Liver (tissue), 9 donors: ENCODE results near the gene SERPINA4. TPM values are rescaled to one million over a fixed set of nuclear protein-coding genes. Genes with fewer than 3 reads are reported as not detected.

Source experiments
- DNase-seq: peaks from one replicate; pipeline ENCODE4 v3.0.0-alpha.2; 2017; ENCODE audit warnings: low spot score
- H3K27ac ChIP-seq, 2 donors: one replicate each; pipeline ENCODE4 v1.7.0; 2013; ENCODE audit warnings: inconsistent platforms in 2 of 2, low read length in 2 of 2, control low read depth in 1 of 2, low read depth in 1 of 2, mild to moderate bottlenecking in 1 of 2
- H3K27me3 ChIP-seq, 4 donors: one replicate each; pipeline versions ENCODE4 v1.6.1 to v1.7.0; 2013; ENCODE audit warnings: low read length in 3 of 4, inconsistent platforms in 1 of 4, mild to moderate bottlenecking in 1 of 4, moderate library complexity in 1 of 4; ENCODE audit not compliant: control insufficient read depth in 4 of 4, insufficient read depth in 4 of 4
- H3K36me3 ChIP-seq, 4 donors: one replicate each; pipeline versions ENCODE4 v1.6.1 to v1.7.0; 2013; ENCODE audit warnings: low read length in 3 of 4, mild to moderate bottlenecking in 3 of 4, low read depth in 1 of 4, moderate library complexity in 1 of 4; ENCODE audit not compliant: control insufficient read depth in 4 of 4, insufficient read depth in 3 of 4
- H3K4me1 ChIP-seq, 4 donors: one replicate each; pipeline versions ENCODE4 v1.6.1 to v1.7.0; 2013; ENCODE audit warnings: low read length in 3 of 4, mild to moderate bottlenecking in 3 of 4, moderate library complexity in 1 of 4; ENCODE audit not compliant: control insufficient read depth in 4 of 4, insufficient read depth in 4 of 4
- H3K4me3 ChIP-seq, 3 donors: one replicate each; pipeline versions ENCODE4 v1.6.1 to v1.7.0; 2013; ENCODE audit warnings: low read length in 3 of 3, control low read depth in 1 of 3, low read depth in 1 of 3, mild to moderate bottlenecking in 1 of 3
- H3K9ac ChIP-seq, 2 donors: one replicate each; pipeline ENCODE4 v1.7.0; 2013; ENCODE audit warnings: low read length in 2 of 2, mild to moderate bottlenecking in 2 of 2, moderate library complexity in 2 of 2, control low read depth in 1 of 2, low read depth in 1 of 2
- H3K9me3 ChIP-seq, 4 donors: one replicate each; pipeline versions ENCODE4 v1.6.1 to v1.7.0; 2013; ENCODE audit warnings: low read length in 3 of 4; ENCODE audit not compliant: control insufficient read depth in 4 of 4
- CTCF ChIP-seq: fragments of 150-350 bp; IDR thresholded peaks from 2 replicates; pipeline ENCODE4 v1.5.1; 2017; ENCODE audit warnings: improper control_type of control experiment, low read depth, low read length; ENCODE audit not compliant: missing input control
- EGR1 ChIP-seq, 2 donors: IDR thresholded peaks; 2 replicates each; pipeline ENCODE4 v1.6.1; 2016 to 2018; ENCODE audit warnings: antibody characterized with exemption in 2 of 2, low read depth in 2 of 2
- FOXA1 ChIP-seq: IDR thresholded peaks from 2 replicates; pipeline ENCODE4 v1.6.1; 2016; ENCODE audit warnings: antibody characterized with exemption
- FOXA2 ChIP-seq: IDR thresholded peaks from 2 replicates; pipeline ENCODE4 v1.6.1; 2016; ENCODE audit warnings: antibody characterized with exemption
- HNF4A ChIP-seq, 2 donors: conservative IDR thresholded peaks; 2 replicates each; pipeline ENCODE4 v1.6.1; 2016; ENCODE audit warnings: antibody characterized with exemption in 2 of 2, mild to moderate bottlenecking in 2 of 2
- HNF4G ChIP-seq: IDR thresholded peaks from 2 replicates; pipeline ENCODE4 v1.6.1; 2016; ENCODE audit warnings: antibody characterized with exemption
- JUND ChIP-seq, 2 donors: IDR thresholded peaks; 2 replicates each; pipeline ENCODE4 v1.6.1; 2016; ENCODE audit warnings: antibody characterized with exemption in 2 of 2
- NR2F2 ChIP-seq: IDR thresholded peaks from 2 replicates; pipeline ENCODE4 v1.6.1; 2016; ENCODE audit warnings: antibody characterized with exemption
- RAD21 ChIP-seq, 2 donors: IDR thresholded peaks; 2 replicates each; pipeline ENCODE4 v1.6.1; 2016; ENCODE audit warnings: antibody characterized with exemption in 2 of 2, mild to moderate bottlenecking in 2 of 2
- REST ChIP-seq: IDR thresholded peaks from 2 replicates; pipeline ENCODE4 v1.6.1; 2016; ENCODE audit warnings: antibody characterized with exemption, mild to moderate bottlenecking
- RXRA ChIP-seq, 2 donors: IDR thresholded peaks; 2 replicates each; pipeline ENCODE4 v1.6.1; 2017 to 2018; ENCODE audit warnings: antibody characterized with exemption in 2 of 2, mild to moderate bottlenecking in 1 of 2
- TAF1 ChIP-seq: conservative IDR thresholded peaks from 2 replicates; pipeline ENCODE4 v1.6.1; 2016; ENCODE audit warnings: antibody characterized with exemption, mild to moderate bottlenecking
- YY1 ChIP-seq: IDR thresholded peaks from 2 replicates; pipeline ENCODE4 v1.6.1; 2016; ENCODE audit warnings: antibody characterized with exemption, mild to moderate bottlenecking
- WGBS: extraction: QIAGEN DNeasy Blood & Tissue Kit; methylation state at CpG from one replicate; pipeline ENCODE4 v1.1.7; 2013; 5-methylcytosine and 5-hydroxymethylcytosine counted together
- polyA plus RNA-seq, 2 donors: library from polyadenylated mRNA; stranded (reverse) in 1 of 2; unstranded in 1 of 2; fragments of 200-250 nt in 1 of 2; fragments of >200 nt in 1 of 2; fragmentation: Nextera tagmentation in 1 of 2; extraction: Ambion mirVana in 1 of 2; gene quantifications; one replicate each; pipeline versions ENCODE4 v1.2.1 to v1.2.3, GENCODE V29; 2013 to 2015
- total RNA-seq, 2 donors: library from RNA; depleted of rRNA; stranded (reverse); fragments of >200 nt; gene quantifications; one replicate each; pipeline ENCODE4 v1.2.3, GENCODE V29; 2014
- TF ChIP-seq, protein P1 (sequence below): IDR thresholded peaks from 2 replicates; pipeline ENCODE4 v1.6.1; 2016; ENCODE audit warnings: antibody characterized with exemption
- TF ChIP-seq, protein P2 (sequence below): IDR thresholded peaks from 2 replicates; pipeline ENCODE4 v1.6.1; 2016; ENCODE audit warnings: antibody characterized with exemption
- TF ChIP-seq, protein P3 (sequence below): IDR thresholded peaks from 2 replicates; pipeline ENCODE4 v1.6.1; 2016; ENCODE audit warnings: antibody characterized with exemption
- donor health status: healthy.
- donor health status: healthy.
- donor health status: healthy.
- donor health status: healthy.
- donor health status: healthy.

SERPINA4 gene
- total and polyA plus RNA-seq, 4 donors: 50.5 to 150 (median 74.0) TPM

DNA sequence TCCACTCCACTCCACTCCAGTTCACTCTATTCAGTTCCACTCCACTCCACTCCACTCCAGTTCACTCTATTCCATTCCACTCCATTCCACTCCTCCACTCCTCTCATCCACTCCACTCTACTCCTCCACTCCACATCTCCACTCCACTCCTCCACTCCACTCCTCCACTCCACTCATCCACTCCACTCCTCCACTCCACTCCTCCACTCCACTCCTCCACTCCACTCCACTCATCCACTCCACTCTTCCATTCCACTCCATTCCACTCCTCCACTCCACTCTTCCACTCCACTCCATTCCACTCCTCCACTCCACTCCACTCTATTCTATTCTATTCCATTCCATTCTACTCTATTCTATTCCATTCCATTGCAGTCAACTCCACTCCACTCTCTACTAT lies 29.8 kb downstream of the SERPINA4 start:
- Histone ChIP-seq H3K36me3 (peaks cover 6 to 35% (median 23%) of the 10 kb centered on the region in 4 donors), H3K9ac (no peak overlapping the region), H3K9me3 (no peaks in the 10 kb centered on the region), H3K4me3 (no peak overlapping the region), H3K4me1 (peaks cover 10 to 80% (median 63%) of the 10 kb centered on the region in 4 donors), H3K27me3 (no peaks in the 10 kb centered on the region), H3K27ac (no peak overlapping the region)
- DNase-seq: no peak
- no peak for TF ChIP-seq YY1
- TF ChIP-seq HNF4A (conservative IDR thresholded peaks at IDR 0.05): no peak
- no peak for TF ChIP-seq RAD21 (IDR thresholded peaks at IDR 0.05)
- TF ChIP-seq JUND (IDR thresholded peaks at IDR 0.05): no peak
- TF ChIP-seq FOXA1: no peak
- no peak for TF ChIP-seq REST
- TF ChIP-seq EGR1 (IDR thresholded peaks at IDR 0.05; ENCODE audit: low read depth in 2 of 2): no peak
- TF ChIP-seq TAF1: no peak
- TF ChIP-seq HNF4G: no peak
- TF ChIP-seq, protein P1, sequence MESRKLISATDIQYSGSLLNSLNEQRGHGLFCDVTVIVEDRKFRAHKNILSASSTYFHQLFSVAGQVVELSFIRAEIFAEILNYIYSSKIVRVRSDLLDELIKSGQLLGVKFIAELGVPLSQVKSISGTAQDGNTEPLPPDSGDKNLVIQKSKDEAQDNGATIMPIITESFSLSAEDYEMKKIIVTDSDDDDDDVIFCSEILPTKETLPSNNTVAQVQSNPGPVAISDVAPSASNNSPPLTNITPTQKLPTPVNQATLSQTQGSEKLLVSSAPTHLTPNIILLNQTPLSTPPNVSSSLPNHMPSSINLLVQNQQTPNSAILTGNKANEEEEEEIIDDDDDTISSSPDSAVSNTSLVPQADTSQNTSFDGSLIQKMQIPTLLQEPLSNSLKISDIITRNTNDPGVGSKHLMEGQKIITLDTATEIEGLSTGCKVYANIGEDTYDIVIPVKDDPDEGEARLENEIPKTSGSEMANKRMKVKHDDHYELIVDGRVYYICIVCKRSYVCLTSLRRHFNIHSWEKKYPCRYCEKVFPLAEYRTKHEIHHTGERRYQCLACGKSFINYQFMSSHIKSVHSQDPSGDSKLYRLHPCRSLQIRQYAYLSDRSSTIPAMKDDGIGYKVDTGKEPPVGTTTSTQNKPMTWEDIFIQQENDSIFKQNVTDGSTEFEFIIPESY: no peak
- TF ChIP-seq CTCF: no peak

GRCh38 chr14:94591871-94592270 lies 30.6 kb downstream of the SERPINA4 start:
- Histone ChIP-seq H3K36me3 (peaks cover 6 to 35% (median 23%) of the 10 kb centered on the region in 4 donors), H3K27ac (no peak overlapping the region), H3K4me1 (peaks cover 10 to 78% (median 59%) of the 10 kb centered on the region in 4 donors)
- TF ChIP-seq HNF4A (conservative IDR thresholded peaks at IDR 0.05): no peak
- TF ChIP-seq REST: no peak
- TF ChIP-seq HNF4G: no peak
- no peak for TF ChIP-seq EGR1 (IDR thresholded peaks at IDR 0.05; ENCODE audit: low read depth in 2 of 2)
- TF ChIP-seq NR2F2: no peak
- no peak for TF ChIP-seq JUND (IDR thresholded peaks at IDR 0.05)
- no peak for TF ChIP-seq RXRA (IDR thresholded peaks at IDR 0.05)
- TF ChIP-seq, protein P2, sequence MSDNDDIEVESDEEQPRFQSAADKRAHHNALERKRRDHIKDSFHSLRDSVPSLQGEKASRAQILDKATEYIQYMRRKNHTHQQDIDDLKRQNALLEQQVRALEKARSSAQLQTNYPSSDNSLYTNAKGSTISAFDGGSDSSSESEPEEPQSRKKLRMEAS: no peak
- TF ChIP-seq RAD21 (IDR thresholded peaks at IDR 0.05): no peak
- TF ChIP-seq, protein P3, sequence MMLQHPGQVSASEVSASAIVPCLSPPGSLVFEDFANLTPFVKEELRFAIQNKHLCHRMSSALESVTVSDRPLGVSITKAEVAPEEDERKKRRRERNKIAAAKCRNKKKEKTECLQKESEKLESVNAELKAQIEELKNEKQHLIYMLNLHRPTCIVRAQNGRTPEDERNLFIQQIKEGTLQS: no peak
- no peak for TF ChIP-seq CTCF
- no peak for TF ChIP-seq FOXA1
- no peak for TF ChIP-seq FOXA2

More at GRCh38 chr14:94591871-94592270, 30.6 kb downstream of the SERPINA4 start:
- Histone ChIP-seq H3K27me3 (no peaks in the 10 kb centered on the region), H3K4me3 (no peak overlapping the region), H3K9me3 (no peaks in the 10 kb centered on the region), H3K9ac (no peak overlapping the region)
- DNase-seq: no peak
- WGBS: 92% methylated on average over 8 of the region's 8 CpGs
